Adrenal gland (tissue), 5 donors: ENCODE data around the gene FBXW12.

Experiments used
- CTCF ChIP-seq, 6 experiments: fragments of 450-650 bp in 4 of 6; fragments of 200-600 bp in 2 of 6; sonication (generic) in 1 of 6; IDR thresholded peaks; 1 replicate in 5 of 6; 2 replicates in 1 of 6; pipeline versions ENCODE4 v1.5.1 to v1.8.0; 2016 to 2021; ENCODE audit warnings: antibody characterized with exemption in 6 of 6, mild to moderate bottlenecking in 2 of 6, moderate library complexity in 1 of 6
- POLR2A ChIP-seq, 2 donors: fragments of 450-650 bp; IDR thresholded peaks; one replicate each; pipeline ENCODE4 v1.6.1; 2017; ENCODE audit warnings: antibody characterized with exemption in 2 of 2, mild to moderate bottlenecking in 2 of 2, moderate library complexity in 1 of 2
- donor health status: DM: no; HTN: no; CAD: no.

GRCh38 chr3:48436477-48436787 lies 64.4 kb downstream of the FBXW12 start:
- TF ChIP-seq POLR2A (IDR thresholded peaks at IDR 0.05) (no peak), CTCF (IDR thresholded peaks at IDR 0.05) (no peak)
